Stromal cell of bone marrow (primary cell): ENCODE measurements around the gene C10orf90.

ENCODE experiments used
- DNase-seq: peaks from one replicate; pipeline ENCODE4 v3.0.0-alpha.2; 2012; ENCODE audit warnings: low read depth

Gene C10orf90

GRCh38 chr10:126465771-126466170 lies 204.7 kb downstream of the C10orf90 start:
- no peak for DNase-seq

- no peak for DNase-seq
These were observed 207.2 kb downstream of the C10orf90 start for GRCh38 chr10:126463286-126463685.

GRCh38 chr10:126461289-126461940 lies 209.1 kb downstream of the C10orf90 start:
- no peak for DNase-seq

- DNase-seq = peak; percentile 95
These were observed 210.5 kb downstream of the C10orf90 start for GRCh38 chr10:126459878-126460481.

GRCh38 chr10:126459032-126459831 lies 211.3 kb downstream of the C10orf90 start:
- peak; percentile 96 for DNase-seq

- no peak for DNase-seq
These were observed 212.0 kb downstream of the C10orf90 start for GRCh38 chr10:126458466-126458865.

GRCh38 chr10:126456632-126457031 lies 213.9 kb downstream of the C10orf90 start:
- no peak for DNase-seq

- no peak for DNase-seq
These were observed 214.6 kb downstream of the C10orf90 start for GRCh38 chr10:126455766-126456405.

GRCh38 chr10:126455036-126455765 lies 215.3 kb downstream of the C10orf90 start:
- DNase-seq = no peak

- no peak for DNase-seq
These were observed 216.3 kb downstream of the C10orf90 start for GRCh38 chr10:126454045-126454751.

GRCh38 chr10:126452245-126452644 lies 218.2 kb downstream of the C10orf90 start:
- no peak for DNase-seq

GRCh38 chr10:126448091-126448490 lies 222.4 kb downstream of the C10orf90 start:
- DNase-seq = no peak

GRCh38 chr10:126439942-126440341 lies 230.6 kb downstream of the C10orf90 start:
- DNase-seq = no peak

- DNase-seq = no peak
These were observed 232.1 kb downstream of the C10orf90 start for GRCh38 chr10:126438407-126438783.

- no peak for DNase-seq
These were observed 232.7 kb downstream of the C10orf90 start for GRCh38 chr10:126437635-126438406.

- no peak for DNase-seq
These were observed 236.3 kb downstream of the C10orf90 start for GRCh38 chr10:126434235-126434634.

- no peak for DNase-seq
These were observed 237.1 kb downstream of the C10orf90 start for GRCh38 chr10:126433351-126433750.

GRCh38 chr10:126432507-126432906 lies 238.0 kb downstream of the C10orf90 start:
- no peak for DNase-seq

- no peak for DNase-seq
These were observed 238.7 kb downstream of the C10orf90 start for GRCh38 chr10:126431816-126432215.

- no peak for DNase-seq
These were observed 240.0 kb downstream of the C10orf90 start for GRCh38 chr10:126430512-126430911.
